Activated CD8-positive, alpha-beta T cell treated with anti-CD3 and anti-CD28 coated beads, Interleukin-2, amount 10 ng/mL, durations not matched to agents 7 days and 5 days (primary cell): ENCODE results near the gene ZNF764. TPM values are rescaled to one million over a fixed set of nuclear protein-coding genes. Genes with fewer than 3 reads are reported as not detected.
"Not testable (repeated sequence)": the region's sequence is repeated elsewhere in the genome, so short reads cannot be mapped to it uniquely, and the experiment has no call there.

ENCODE experiments used
- ATAC-seq: fragments of 150-1000 bp; cut with Tn5 transposase; one replicate; pipeline ENCODE4 v1.10.0; 2021; ENCODE audit warnings: moderate library complexity
- CTCF ChIA-PET: fragments of 350-600 bp; sonication (Branson Sonifier 250); formaldehyde crosslinking; loops from one replicate; lab custom pipeline; 2021; ENCODE audit warnings: antibody characterized with exemption; lab: Charles Lee
- POLR2A ChIA-PET: fragments of 350-600 bp; sonication (Branson Sonifier 250); formaldehyde crosslinking; loops from one replicate; lab custom pipeline; 2021; ENCODE audit warnings: antibody characterized with exemption; lab: Charles Lee
- DNase-seq: peaks from one replicate; pipeline ENCODE4 v3.0.0-alpha.2; 2020
- H3K27ac Mint-ChIP-seq: one replicate; pipeline ENCODE4 v1.8.0; 2021; ENCODE audit warnings: mild to moderate bottlenecking, mixed read lengths
- H3K27me3 Mint-ChIP-seq: one replicate; pipeline ENCODE4 v1.8.0; 2021; ENCODE audit warnings: low read depth, mixed read lengths
- H3K36me3 Mint-ChIP-seq: one replicate; pipeline ENCODE4 v1.8.0; 2021; ENCODE audit warnings: low read depth, mixed read lengths
- H3K4me1 Mint-ChIP-seq: one replicate; pipeline ENCODE4 v1.8.0; 2021; ENCODE audit warnings: low read depth, mixed read lengths
- H3K4me3 Mint-ChIP-seq: one replicate; pipeline ENCODE4 v1.8.0; 2021; ENCODE audit warnings: mild to moderate bottlenecking, mixed read lengths
- H3K9me3 Mint-ChIP-seq: one replicate; pipeline ENCODE4 v1.8.0; 2022; ENCODE audit warnings: mixed read lengths; ENCODE audit not compliant: insufficient read depth
- total RNA-seq, 2 experiments: library from RNA; stranded (reverse); gene quantifications; one replicate each; pipeline ENCODE4 v1.2.3, GENCODE V29; 2021

Gene ZNF764
- total RNA-seq, 2 experiments from 2014 or later: 15.2 to 15.4 TPM

GRCh38 chr16:30548416-30549253 lies 9.5 kb downstream of the ZNF764 start:
- Mint-ChIP-seq H3K36me3 (peaks cover 13% of the 10 kb centered on the region), H3K9me3 (no peaks in the 10 kb centered on the region), H3K4me3 (no peak overlapping the region), H3K4me1 (peaks cover 37% of the 10 kb centered on the region), H3K27me3 (no peaks in the 10 kb centered on the region), H3K27ac (no peak overlapping the region)
- no peak for DNase-seq
- ChIA-PET POLR2A (no interaction called here), CTCF (interaction anchor here (5.1 kb wide), 1 partner anchor 13 kb away, joined by 34 read pairs; the partner anchor contains the start of gene ZNF747)
- no peak for ATAC-seq

DNA sequence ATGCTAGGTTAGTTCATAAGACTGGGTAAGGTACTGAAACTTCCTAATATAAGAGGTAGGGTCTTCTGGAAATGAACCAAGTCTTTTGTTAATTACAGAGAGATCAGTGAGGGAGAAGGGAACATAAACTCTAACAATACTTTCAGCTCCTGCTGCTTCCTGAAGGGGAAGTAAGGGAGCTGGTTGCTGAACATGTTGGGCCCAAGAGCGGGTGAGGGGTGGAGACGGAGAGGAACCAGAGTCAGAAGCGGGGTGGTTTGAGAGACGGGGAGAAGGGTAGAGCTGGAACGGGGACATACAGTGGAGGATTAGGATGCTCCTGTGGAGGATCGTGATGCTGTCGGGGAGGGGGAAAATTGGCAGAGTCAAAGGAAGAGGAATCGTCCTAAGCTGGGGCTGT lies 12.1 kb downstream of the ZNF764 start:
- DNase-seq (no peak), ATAC-seq (no peak)
- H3K4me1 Mint-ChIP-seq: peaks cover 12% of the 10 kb centered on the region
- H3K4me3 Mint-ChIP-seq: no peak overlapping the region
- H3K27me3 Mint-ChIP-seq: no peaks in the 10 kb centered on the region
- CTCF ChIA-PET: interaction anchor here (1.9 kb wide), 1 partner anchor 11 kb away, joined by 5 read pairs; no protein-coding TSS in a partner anchor
- no peaks in the 10 kb centered on the region for H3K36me3 Mint-ChIP-seq
- POLR2A ChIA-PET: interaction anchor here (0.9 to 1.0 kb wide), 3 partner anchors 10 to 23 kb away, joined by 3 read pairs; partner anchors contain the start of gene ZNF747
- H3K27ac Mint-ChIP-seq: no peak overlapping the region
- H3K9me3 Mint-ChIP-seq: no peaks in the 10 kb centered on the region

GRCh38 chr16:30543067-30543466 lies 15.1 kb downstream of the ZNF764 start:
- peaks cover 3% of the 10 kb centered on the region for H3K4me1 Mint-ChIP-seq
- POLR2A ChIA-PET: interaction anchor here (1.4 to 1.9 kb wide), 2 partner anchors 9 to 15 kb away, joined by 4 to 5 read pairs; partner anchors contain the start of gene ZNF747
- CTCF ChIA-PET: interaction anchor here (1.1 to 1.2 kb wide), 2 partner anchors 8 to 15 kb away, joined by 4 to 7 read pairs; partner anchors contain the start of genes ZNF747 and ZNF764
- no peak overlapping the region for H3K4me3 Mint-ChIP-seq
- ATAC-seq (no peak), DNase-seq (no peak)
- no peak overlapping the region for H3K27ac Mint-ChIP-seq
- H3K36me3 Mint-ChIP-seq: no peaks in the 10 kb centered on the region
- no peaks in the 10 kb centered on the region for H3K9me3 Mint-ChIP-seq
- no peaks in the 10 kb centered on the region for H3K27me3 Mint-ChIP-seq

- no peak overlapping the region for H3K4me3 Mint-ChIP-seq
- ChIA-PET POLR2A (interaction anchor here (1.1 kb wide), 1 partner anchor 30 kb away, joined by 5 read pairs; the partner anchor contains the start of gene ZNF688), CTCF (no interaction called here)
- H3K27ac Mint-ChIP-seq: no peak overlapping the region
- ATAC-seq: no peak
- peaks cover 12% of the 10 kb centered on the region for H3K36me3 Mint-ChIP-seq
- H3K9me3 Mint-ChIP-seq: no peaks in the 10 kb centered on the region
- no peak for DNase-seq
- peaks cover 16% of the 10 kb centered on the region for H3K4me1 Mint-ChIP-seq
- no peaks in the 10 kb centered on the region for H3K27me3 Mint-ChIP-seq
Measured at GRCh38 chr16:30541502-30542329, 16.5 kb downstream of the ZNF764 start.

DNA sequence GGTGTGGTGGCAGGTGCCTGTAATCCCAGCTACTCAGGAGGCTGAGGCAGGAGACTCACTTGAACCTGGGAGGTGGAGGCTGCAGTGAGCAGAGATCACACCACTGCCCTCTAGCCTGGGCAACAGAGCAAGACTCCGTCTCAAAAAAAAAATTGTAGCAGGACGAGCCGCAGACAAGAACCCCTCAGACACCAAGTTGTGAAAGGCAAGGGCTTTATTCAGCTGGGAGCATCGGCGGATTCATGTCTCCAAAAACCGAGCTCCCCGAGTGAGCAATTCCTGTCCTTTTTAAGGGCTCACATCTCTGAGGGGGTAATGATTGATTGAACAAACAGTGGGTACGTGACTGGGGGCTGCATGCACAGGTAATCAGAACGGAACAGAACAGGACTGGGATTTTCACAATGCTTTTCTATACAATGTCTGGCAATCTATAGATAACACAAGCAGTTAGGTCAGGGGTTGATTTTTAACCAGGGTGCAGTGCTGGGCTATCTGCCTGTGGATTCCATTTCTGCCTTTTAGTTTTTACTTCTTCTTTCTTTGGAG lies 17.2 kb downstream of the ZNF764 start:
- H3K27me3 Mint-ChIP-seq, H3K9me3 Mint-ChIP-seq, POLR2A ChIA-PET, H3K27ac Mint-ChIP-seq, ATAC-seq, DNase-seq, H3K4me3 Mint-ChIP-seq: not testable (repeated sequence)
- CTCF ChIA-PET: interaction anchor here (0.6 kb wide), 1 partner anchor 74 kb away, joined by 4 read pairs; no protein-coding TSS in a partner anchor
- Mint-ChIP-seq H3K36me3 (peaks cover 15% of the 10 kb centered on the region), H3K4me1 (peaks cover 23% of the 10 kb centered on the region)

- H3K27me3 Mint-ChIP-seq, ATAC-seq, CTCF ChIA-PET, H3K27ac Mint-ChIP-seq, H3K9me3 Mint-ChIP-seq, H3K4me3 Mint-ChIP-seq, DNase-seq: not testable (repeated sequence)
- Mint-ChIP-seq H3K36me3 (peaks cover 15% of the 10 kb centered on the region), H3K4me1 (peaks cover 26% of the 10 kb centered on the region)
- POLR2A ChIA-PET: interaction anchor here (0.6 kb wide), 1 partner anchor 1716 kb away, joined by 4 read pairs; no protein-coding TSS in a partner anchor
Measured at GRCh38 chr16:30539986-30540526, 18.1 kb downstream of the ZNF764 start.

- Mint-ChIP-seq H3K9me3 (no peaks in the 10 kb centered on the region), H3K36me3 (peaks cover 15% of the 10 kb centered on the region), H3K27ac (no peak overlapping the region), H3K27me3 (no peaks in the 10 kb centered on the region), H3K4me1 (peaks cover 26% of the 10 kb centered on the region), H3K4me3 (no peak overlapping the region)
- ATAC-seq: no peak
- DNase-seq: no peak
- POLR2A ChIA-PET: interaction anchor here (0.6 kb wide), 1 partner anchor 1715 kb away, joined by 4 read pairs; no protein-coding TSS in a partner anchor
- CTCF ChIA-PET: no interaction called here
Measured at GRCh38 chr16:30539000-30539964, 18.9 kb downstream of the ZNF764 start.

DNA sequence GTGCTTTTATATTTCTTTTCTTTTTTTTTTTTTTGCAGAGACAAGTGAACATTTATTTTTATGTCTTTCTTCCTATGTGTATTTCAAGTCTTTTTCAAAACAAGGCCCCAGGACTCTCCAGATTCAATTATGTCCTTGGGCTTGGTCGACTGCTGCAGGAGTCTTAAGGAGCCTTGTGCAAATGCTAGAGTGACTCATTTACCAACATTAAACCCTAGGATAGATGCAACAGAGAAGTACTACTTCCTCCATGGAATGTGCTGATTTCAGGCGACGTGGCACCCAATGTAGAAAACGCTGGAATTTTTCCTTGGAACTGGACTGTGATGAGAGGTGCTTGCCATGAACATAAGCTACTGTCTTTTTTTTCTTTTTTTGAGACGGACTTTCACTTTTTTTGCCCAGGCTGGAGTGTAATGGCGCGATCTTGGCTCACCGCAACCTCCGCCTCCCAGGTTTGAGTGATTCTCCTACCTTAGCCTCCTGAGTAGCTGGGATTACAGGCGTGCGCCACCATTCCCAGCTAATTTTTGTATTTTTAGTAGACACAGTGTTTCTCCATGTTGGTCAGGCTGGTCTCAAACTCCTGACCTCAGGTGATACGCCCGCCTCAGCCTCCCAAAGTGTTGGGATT lies 21.7 kb downstream of the ZNF764 start:
- ATAC-seq, H3K9me3 Mint-ChIP-seq, H3K27me3 Mint-ChIP-seq, DNase-seq: not testable (repeated sequence)
- Mint-ChIP-seq H3K4me3 (peak overlapping the region; percentile 85), H3K36me3 (peaks cover 22% of the 10 kb centered on the region), H3K4me1 (peaks cover 32% of the 10 kb centered on the region), H3K27ac (peak overlapping the region; percentile 95)
- ChIA-PET CTCF (interaction anchor here (0.9 to 4.5 kb wide), 29 partner anchors 9 to 157 kb away, joined by 3 to 76 read pairs (median 6); partner anchors contain the start of genes DCTPP1, SEPTIN1, ZNF688 and ZNF764), POLR2A (interaction anchor here (1.1 to 4.3 kb wide), 12 partner anchors 9 to 119 kb away, joined by 3 to 80 read pairs (median 14); partner anchors contain the start of genes ITGAL, PRR14, ZNF688 and ZNF689)

DNA sequence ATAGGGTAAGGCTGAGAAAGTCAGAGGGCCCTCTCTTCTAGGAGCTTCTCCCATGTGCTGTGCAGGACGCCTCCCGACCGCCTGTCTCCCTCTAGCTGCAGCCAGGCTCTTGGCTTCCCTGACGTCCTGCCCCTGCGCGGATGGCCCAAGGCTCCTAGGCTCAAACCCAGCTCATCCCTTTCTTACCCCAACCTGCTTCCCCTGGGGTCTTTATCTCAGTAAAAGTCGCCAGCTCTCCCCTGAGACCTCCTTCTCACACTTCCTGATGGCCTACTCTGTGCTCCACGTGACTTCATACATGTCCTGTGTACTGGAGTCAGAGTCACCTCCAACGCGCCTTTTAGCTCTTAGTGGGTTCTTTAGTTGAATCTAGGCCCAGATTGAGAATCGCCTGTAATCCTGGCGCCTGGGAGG lies 22.4 kb downstream of the ZNF764 start:
- no peaks in the 10 kb centered on the region for H3K9me3 Mint-ChIP-seq
- peak overlapping the region; percentile 85 for H3K4me3 Mint-ChIP-seq
- DNase-seq (peak; percentile 79), ATAC-seq (peak; percentile 69)
- H3K27me3 Mint-ChIP-seq: no peaks in the 10 kb centered on the region
- ChIA-PET CTCF (interaction anchor here (0.7 to 4.5 kb wide), 37 partner anchors 8 to 406 kb away, joined by 3 to 76 read pairs (median 6); partner anchors contain the start of genes DCTPP1, PRR14, SEPTIN1 and ZNF688), POLR2A (interaction anchor here (0.7 to 4.3 kb wide), 30 partner anchors 8 to 161 kb away, joined by 3 to 80 read pairs (median 5); partner anchors contain the start of genes DCTPP1, ITGAL, PRR14 and ZNF688)
- H3K36me3 Mint-ChIP-seq: peaks cover 28% of the 10 kb centered on the region
- H3K27ac Mint-ChIP-seq: peak overlapping the region; percentile 95
- H3K4me1 Mint-ChIP-seq: peaks cover 34% of the 10 kb centered on the region
